SK-N-DZ (cell line): ENCODE results near the gene EMILIN1.
A peak's percentile ranks its signal among the peaks of the same experiment; 100 is the strongest.
"Not testable (repeated sequence)": the region's sequence is repeated elsewhere in the genome, so short reads cannot be mapped to it uniquely, and the experiment has no call there.

Experiments
- DNase-seq: peaks from one replicate; pipeline ENCODE4 v3.0.0-alpha.2; 2015; ENCODE audit warnings: low spot score

Gene EMILIN1

GRCh38 chr2:27093430-27094352 is 15.3 kb downstream of the EMILIN1 start:
- no peak for DNase-seq

GRCh38 chr2:27094353-27094984 is 16.1 kb downstream of the EMILIN1 start:
- no peak for DNase-seq

GRCh38 chr2:27095427-27095744 is 17.0 kb downstream of the EMILIN1 start:
- no peak for DNase-seq

DNA sequence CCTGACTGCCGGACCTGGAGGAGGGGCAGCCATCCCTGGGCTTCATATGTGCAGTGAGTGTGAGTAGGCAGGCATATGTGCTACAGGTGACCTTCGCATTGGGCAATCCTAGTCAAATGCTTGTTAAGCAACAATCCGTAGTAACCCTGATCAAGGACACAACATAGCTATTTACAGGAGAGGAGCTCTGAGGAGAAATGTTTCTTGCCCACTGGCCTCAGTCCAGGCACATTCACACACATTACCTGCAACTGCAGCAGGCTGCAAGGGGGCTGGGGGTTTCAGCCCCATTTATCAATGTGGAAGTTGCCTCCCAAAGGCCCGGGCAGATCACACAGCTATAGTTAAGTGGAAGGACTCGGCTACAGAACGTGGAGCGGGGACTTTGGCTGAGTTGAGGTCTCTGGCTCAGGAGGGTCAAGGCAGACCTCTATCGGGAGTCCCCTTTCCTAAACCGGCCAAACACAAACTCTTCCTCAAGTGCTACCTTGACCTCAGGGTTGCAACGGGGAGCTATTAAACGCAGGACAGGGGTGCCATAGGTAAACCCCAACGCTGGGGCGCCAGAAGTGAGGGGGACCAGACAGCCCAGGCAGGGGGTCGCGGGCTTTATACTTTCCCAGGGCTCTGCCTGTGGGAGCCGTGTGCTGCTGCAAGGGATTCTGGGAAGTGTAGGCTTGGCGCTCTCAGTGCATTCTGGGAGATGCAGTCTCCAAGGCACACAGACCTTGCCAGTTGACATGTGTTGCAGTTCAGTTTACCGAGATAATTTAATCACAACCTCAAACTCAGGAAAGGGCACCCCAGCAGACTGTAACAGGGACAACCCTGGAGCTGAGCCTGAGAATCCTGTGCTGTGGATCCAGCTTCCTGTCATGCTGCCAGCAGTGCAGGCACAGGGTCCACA is 17.6 kb downstream of the EMILIN1 start:
- peak; percentile 77 for DNase-seq

- DNase-seq: no peak
Observed at GRCh38 chr2:27096748-27097297, 18.4 kb downstream of the EMILIN1 start.

GRCh38 chr2:27097341-27097740 is 18.9 kb downstream of the EMILIN1 start:
- DNase-seq: no peak

- DNase-seq: no peak
Observed at GRCh38 chr2:27099334-27099955, 21.0 kb downstream of the EMILIN1 start.

GRCh38 chr2:27100036-27100435 is 21.6 kb downstream of the EMILIN1 start:
- no peak for DNase-seq

- no peak for DNase-seq
Observed at GRCh38 chr2:27102329-27102728, 23.9 kb downstream of the EMILIN1 start.

DNA sequence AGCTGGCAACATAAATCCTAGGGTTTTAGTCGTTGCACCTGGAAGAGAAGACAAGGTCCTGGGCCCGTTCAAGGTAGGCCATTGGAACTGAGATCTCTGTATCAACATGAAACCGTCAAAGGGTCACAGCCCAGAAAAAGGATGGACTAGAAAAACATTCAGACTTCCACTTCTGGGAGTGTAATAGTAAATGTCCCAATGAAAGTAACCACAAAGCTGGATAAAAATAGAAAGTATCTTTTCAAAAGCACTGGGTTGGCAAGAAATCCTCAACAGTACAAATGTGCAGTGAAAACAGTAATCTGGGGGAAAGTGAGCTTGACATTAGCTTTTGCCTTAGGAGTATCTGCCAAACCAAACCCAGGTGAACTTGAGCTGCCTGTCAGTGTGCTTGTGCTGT is 27.6 kb downstream of the EMILIN1 start:
- no peak for DNase-seq

- DNase-seq: no peak
Observed at GRCh38 chr2:27108221-27108620, 29.8 kb downstream of the EMILIN1 start.

GRCh38 chr2:27109083-27109482 is 30.7 kb downstream of the EMILIN1 start:
- DNase-seq: no peak

- DNase-seq: not testable (repeated sequence)
Observed at GRCh38 chr2:27110603-27111352, 32.4 kb downstream of the EMILIN1 start.

DNA sequence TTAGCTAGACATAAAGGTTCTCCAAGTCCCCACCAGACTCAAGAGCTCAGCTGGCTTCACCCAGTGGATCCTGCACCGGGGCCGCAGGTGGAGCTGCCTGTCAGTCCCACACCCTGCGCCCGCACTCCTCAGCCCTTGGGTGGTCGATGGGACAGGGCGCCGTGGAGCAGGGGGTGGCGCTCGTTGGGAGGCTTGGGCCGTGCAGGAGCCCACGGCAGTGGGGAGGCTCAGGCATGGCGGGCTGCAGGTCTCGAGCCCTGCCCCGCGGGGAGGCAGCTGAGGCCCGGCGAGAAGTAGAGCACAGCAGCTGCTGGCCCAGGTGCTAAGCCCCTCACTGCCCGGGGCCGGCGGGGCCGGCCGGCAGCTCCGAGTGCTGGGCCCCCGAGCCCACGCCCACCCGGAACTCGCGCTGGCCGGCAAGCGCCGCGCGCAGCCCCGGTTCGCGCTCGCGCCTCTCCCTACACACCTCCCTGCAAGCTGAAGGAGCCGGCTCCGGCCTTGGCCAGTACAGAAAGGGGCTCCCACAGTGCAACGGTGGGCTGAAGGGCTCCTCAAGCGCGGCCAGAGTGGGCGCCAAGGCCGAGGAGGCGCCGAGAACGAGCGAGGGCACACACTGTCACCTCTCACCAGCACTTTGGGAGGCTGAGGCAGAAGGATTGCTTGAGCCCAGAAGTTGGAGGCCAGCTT is 33.1 kb downstream of the EMILIN1 start:
- not testable (repeated sequence) for DNase-seq

GRCh38 chr2:27115519-27115918 is 37.1 kb downstream of the EMILIN1 start:
- no peak for DNase-seq

DNA sequence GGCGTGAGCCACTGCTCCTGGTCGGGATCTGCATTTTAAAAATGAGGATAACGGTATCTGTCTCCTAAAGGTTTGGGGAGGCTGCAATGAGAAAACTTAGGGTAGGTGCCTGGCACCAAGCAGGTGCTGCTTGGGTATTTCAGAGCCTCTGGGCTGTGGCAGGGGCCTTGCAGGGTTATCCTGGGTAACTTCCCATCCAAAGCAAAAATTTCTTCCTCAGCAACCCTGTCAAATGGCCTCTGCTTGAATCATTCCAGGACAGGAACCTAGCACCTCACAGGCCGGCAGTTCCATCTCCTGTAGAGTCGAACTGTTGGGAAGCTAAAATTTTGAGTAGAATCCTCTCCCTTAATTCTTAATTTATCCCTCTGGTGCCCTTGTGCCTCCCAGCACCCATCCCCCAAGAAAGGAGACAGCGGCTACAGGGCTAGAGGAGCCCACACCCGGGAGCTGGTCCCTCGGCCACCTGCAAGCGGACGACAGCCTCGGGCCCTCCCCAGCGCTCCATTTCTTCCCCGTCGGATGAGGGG is 39.6 kb downstream of the EMILIN1 start:
- DNase-seq: no peak

DNA sequence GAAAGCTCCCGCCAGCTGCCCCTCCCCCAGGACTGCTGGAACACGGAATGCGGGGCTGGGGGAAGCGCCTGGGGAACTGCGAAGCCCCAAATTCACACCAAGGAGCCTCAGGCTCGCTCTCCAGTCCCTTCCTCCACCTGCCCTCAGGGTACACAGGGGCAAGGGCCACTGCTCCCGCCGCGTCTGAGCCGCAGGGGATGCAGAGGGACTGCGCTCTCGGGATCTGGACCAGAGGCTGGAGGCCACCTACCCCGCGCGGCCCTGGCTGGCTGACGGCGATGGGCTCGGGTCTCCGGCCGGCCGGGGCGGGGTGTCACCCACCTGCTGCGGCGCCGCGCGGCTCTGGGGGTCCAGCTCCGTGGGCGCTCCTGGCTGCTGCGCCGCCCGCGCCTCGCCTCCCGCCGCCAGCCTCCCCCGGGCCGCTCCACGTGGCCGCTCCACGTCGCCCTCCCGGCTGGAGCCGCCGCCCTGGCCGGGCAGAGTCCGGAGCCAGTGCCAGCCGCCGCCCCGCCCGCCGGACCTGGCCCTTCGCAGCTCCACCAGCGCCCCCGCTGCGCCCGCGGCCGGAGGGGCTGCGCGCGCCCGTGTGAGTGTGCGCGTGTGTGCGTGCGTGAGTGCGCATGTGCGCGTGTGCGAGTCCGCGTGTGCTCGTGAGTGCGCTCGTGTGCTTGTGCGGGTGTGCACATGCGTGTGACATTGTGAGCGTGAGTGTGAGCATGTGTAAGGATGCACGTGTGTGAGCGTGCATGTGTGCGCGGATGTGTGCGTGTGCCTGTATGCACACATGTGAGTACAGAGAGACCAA is 40.3 kb downstream of the EMILIN1 start, which contains the start of gene CGREF1:
CGREF1 (minus strand) TSS at position 604 of the 805 bp plus-strand sequence. CDS start 14,762 bp downstream, outside the sequence.
- no peak for DNase-seq

DNA sequence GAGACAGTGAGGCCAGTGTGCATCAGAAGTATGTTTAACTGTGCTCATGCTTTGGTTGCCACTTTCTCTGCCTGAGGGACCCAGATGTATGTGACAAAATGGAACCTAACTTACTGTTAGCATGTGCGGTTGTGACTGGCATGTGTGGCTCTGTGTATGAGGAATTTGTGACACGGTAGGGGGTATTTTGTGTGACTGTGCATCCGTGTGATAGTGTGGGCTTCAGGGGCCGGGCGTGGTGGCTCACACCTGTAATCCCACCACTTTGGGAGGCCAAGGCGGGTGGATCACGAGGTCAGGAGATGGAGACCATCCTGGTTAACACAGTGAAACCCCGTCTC is 40.9 kb downstream of the EMILIN1 start:
- DNase-seq: not testable (repeated sequence)

GRCh38 chr2:27121906-27122305 is 43.5 kb downstream of the EMILIN1 start:
- no peak for DNase-seq
